HG02798 (cell line): ENCODE measurements around the gene CACNA1G.

Source experiments
- ATAC-seq: cut with Tn5 transposase; IDR thresholded peaks from one replicate; pipeline ENCODE4 v1.9.1; 2021; ENCODE audit warnings: mild to moderate bottlenecking; ENCODE audit not compliant: unreplicated experiment, poor library complexity

The CACNA1G gene

GRCh38 chr17:50607522-50608175, 47.1 kb downstream of the CACNA1G start:
- ATAC-seq = no peak

- no peak for ATAC-seq
Observed at GRCh38 chr17:50608700-50609379, 48.3 kb downstream of the CACNA1G start.

- no peak for ATAC-seq
Observed at GRCh38 chr17:50609380-50610074, 49.0 kb downstream of the CACNA1G start.

- ATAC-seq = no peak
Observed at GRCh38 chr17:50611634-50612033, 51.1 kb downstream of the CACNA1G start.

GRCh38 chr17:50612281-50612680, 51.8 kb downstream of the CACNA1G start:
- ATAC-seq = no peak

- no peak for ATAC-seq
Observed at GRCh38 chr17:50613007-50613992, 52.8 kb downstream of the CACNA1G start.

GRCh38 chr17:50614471-50615051, 54.0 kb downstream of the CACNA1G start:
- ATAC-seq = no peak

- no peak for ATAC-seq
Observed at GRCh38 chr17:50615828-50616227, 55.3 kb downstream of the CACNA1G start.

- no peak for ATAC-seq
Observed at GRCh38 chr17:50618300-50618699, 57.8 kb downstream of the CACNA1G start.

- ATAC-seq = no peak
Observed at GRCh38 chr17:50618941-50619340, 58.4 kb downstream of the CACNA1G start.

- ATAC-seq = no peak
Observed at GRCh38 chr17:50619489-50619888, 59.0 kb downstream of the CACNA1G start.

- ATAC-seq = no peak
Observed at GRCh38 chr17:50620237-50620636, 59.7 kb downstream of the CACNA1G start.

GRCh38 chr17:50620858-50621257, 60.3 kb downstream of the CACNA1G start:
- ATAC-seq = no peak

- ATAC-seq = no peak
Observed at GRCh38 chr17:50621574-50622031, 61.1 kb downstream of the CACNA1G start.

GRCh38 chr17:50624321-50624934, 63.9 kb downstream of the CACNA1G start:
- ATAC-seq = no peak

GRCh38 chr17:50625032-50625871, 64.7 kb downstream of the CACNA1G start:
- no peak for ATAC-seq

- no peak for ATAC-seq
Observed at GRCh38 chr17:50626037-50626574, 65.6 kb downstream of the CACNA1G start.

GRCh38 chr17:50627036-50627781, 66.7 kb downstream of the CACNA1G start:
- ATAC-seq = no peak
